ENCODE measurements around the gene HOXC9. TPM values are rescaled to one million over a fixed set of nuclear protein-coding genes. Genes with fewer than 3 reads are reported as not detected.

Gene HOXC9
- total RNA-seq, 1 donor = not detected

DNA sequence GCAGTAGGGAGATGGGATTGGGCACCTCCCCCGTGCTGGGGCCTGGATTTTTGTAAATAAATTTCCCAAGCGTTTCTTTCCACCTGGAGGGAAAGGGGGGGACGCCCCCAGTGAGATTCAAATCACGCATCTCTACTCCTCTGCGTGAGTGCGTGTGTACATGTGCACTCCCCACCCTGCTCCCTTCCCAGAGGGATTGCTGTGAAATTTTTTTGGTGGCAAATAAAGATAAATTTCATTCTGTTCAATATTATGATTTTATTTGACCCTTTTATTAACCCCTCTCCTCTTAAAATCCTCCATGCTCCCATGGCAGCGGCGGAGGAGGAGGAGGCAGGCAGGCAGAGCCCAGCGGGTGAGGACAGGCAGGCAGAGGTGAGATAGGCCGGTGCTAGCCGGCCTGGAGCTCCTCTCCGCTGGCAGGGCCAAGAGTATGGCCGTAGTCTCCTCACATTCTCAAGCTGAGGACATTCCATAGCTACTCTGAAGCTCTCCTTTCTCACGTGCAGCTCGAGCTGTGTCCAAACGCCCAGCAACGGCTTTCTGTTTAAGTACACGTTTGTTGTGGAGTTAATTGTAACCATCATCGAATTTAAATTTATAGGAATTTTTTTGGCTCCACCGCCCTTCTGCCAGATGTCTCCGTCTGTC is 23.7 kb upstream of the HOXC9 start:
- TF ChIP-seq, protein P1, sequence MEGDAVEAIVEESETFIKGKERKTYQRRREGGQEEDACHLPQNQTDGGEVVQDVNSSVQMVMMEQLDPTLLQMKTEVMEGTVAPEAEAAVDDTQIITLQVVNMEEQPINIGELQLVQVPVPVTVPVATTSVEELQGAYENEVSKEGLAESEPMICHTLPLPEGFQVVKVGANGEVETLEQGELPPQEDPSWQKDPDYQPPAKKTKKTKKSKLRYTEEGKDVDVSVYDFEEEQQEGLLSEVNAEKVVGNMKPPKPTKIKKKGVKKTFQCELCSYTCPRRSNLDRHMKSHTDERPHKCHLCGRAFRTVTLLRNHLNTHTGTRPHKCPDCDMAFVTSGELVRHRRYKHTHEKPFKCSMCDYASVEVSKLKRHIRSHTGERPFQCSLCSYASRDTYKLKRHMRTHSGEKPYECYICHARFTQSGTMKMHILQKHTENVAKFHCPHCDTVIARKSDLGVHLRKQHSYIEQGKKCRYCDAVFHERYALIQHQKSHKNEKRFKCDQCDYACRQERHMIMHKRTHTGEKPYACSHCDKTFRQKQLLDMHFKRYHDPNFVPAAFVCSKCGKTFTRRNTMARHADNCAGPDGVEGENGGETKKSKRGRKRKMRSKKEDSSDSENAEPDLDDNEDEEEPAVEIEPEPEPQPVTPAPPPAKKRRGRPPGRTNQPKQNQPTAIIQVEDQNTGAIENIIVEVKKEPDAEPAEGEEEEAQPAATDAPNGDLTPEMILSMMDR (IDR thresholded peaks at IDR 0.05; ENCODE audit: insufficient read depth, low read length) = no peak
- H3K4me3 ChIP-seq (ENCODE audit: low read depth, low read length) = no peak overlapping the region

DNA sequence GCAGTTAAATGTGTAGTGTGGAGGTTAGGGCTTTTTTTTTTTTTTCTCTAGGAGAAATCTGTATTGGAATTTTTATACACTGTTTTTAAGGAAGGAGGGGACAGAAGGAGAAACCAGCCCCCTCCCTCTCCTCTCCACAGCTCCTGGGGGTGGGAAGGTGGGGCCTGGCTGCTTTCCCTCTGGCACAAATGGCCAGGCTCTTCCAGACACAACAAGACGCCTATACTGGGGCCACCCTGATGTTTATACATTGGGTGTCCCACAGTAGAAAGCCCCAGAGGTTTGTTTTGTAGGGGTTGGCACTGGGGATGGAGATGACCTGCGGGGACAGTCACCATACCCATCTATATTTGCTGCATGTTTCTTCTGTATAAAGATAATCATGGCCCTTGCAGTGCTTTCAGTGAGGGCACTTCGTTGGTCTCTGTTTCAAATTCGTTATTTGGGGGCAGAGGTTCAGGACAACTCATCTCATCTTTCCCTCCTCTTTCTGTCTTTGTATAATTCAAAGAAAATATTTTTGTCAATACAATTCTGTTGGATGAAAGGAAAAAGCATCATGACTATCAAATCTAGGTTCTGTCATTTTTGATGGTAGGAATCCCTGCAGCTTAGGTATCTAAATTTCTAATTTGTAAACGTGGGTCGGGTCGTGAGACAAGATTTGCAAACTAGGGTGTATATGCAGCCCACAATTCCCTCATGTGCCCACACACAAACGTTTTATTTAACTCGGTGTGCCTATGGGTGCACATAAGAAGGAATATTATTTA is 23.0 kb upstream of the HOXC9 start:
- DNase-seq (ENCODE audit: low read depth) = no peak
- no peak overlapping the region for H3K4me3 ChIP-seq (ENCODE audit: low read depth, low read length)
- TF ChIP-seq, protein P1 (IDR thresholded peaks at IDR 0.05; ENCODE audit: insufficient read depth, low read length) = no peak

More for the DNA sequence above, 23.7 kb upstream of the HOXC9 start:
- DNase-seq (ENCODE audit: low read depth) = no peak

DNA sequence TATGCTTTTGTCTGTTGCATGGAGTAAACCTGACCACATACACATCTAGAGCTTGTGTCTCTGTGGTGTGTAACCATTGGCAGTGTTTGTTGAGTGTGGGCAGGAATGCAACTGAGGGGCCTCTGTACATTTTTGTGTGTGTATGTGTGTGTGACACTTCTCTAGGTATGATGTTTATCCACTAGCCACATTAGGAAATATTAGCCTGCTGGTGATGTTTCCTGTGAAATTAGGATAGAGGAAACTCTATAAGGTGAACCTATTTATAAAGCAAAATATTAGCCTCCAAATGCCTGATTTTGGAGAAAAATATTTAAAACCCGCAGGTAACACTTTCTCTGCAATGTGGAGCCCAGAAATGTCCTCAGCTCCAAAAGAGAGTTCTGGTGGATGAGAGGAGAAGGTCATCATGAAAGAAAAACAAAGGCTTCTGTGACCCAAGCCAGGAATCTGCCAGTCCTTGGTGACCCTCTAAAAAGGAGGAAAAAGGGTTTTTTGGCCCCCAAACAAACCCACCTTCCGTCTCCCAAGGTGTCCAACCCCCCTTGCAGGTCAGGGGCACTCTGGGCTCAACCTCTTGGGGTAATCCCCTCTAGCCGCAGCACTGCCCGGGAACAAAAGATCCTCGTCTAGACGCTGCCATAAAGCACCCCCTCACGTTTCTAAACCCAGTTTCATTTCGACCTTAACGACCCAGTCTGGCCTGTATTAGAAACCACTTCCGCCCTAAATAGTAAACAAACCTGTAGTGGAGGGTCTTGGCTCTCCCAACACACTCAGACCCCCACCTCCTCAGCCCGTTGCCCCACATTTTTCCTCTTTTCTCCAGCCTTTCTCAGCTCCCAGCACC is 22.1 kb upstream of the HOXC9 start:
- no peak for DNase-seq (ENCODE audit: low read depth)
- TF ChIP-seq, protein P1 (IDR thresholded peaks at IDR 0.05; ENCODE audit: insufficient read depth, low read length) = no peak
- H3K4me3 ChIP-seq (ENCODE audit: low read depth, low read length) = no peak overlapping the region

DNA sequence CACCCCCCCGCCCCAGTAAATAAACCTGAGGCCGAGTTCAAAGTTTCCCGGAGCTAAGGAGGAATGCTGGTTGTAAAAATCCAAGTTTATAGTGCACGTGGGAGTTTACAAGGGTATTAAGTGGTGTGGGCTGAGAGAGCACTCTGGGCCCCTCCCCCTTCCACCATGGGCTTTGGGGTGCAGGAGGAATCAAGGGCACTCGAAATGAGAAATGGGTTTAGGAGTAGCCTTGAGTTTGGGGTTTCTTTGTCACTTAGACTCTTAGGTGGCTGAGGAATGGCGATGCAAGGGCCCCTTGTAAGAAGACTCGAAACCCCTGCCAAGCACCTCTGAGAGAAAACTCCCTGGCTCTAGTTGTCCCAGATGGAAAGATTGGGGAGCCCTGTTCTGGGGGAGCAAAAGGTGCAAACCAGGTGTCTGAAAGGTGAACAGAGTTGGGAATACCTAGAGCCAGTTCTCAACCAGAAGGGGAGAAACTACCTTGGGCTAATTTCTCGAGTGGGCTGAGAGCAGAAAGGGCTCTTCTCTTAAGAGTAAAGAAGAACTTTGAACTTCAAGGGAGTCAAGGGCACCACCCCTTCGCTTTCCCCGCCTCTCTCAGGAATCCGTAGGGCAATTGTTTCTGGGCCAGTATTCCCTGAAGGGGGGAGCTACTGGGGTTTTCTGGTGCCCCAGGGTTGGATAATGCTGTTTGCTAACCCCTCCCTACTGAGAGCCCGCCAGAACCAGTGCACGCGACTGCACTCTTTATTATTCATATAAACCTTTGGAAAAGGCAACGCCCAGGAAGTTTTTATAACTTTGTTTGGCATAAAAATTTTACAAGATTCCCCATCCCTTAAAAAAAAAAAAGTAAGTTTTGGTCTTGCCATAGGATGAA is 21.2 kb upstream of the HOXC9 start:
- DNase-seq (ENCODE audit: low read depth) = no peak
- no peak overlapping the region for H3K4me3 ChIP-seq (ENCODE audit: low read depth, low read length)
- TF ChIP-seq, protein P1 (IDR thresholded peaks at IDR 0.05; ENCODE audit: insufficient read depth, low read length) = no peak

DNA sequence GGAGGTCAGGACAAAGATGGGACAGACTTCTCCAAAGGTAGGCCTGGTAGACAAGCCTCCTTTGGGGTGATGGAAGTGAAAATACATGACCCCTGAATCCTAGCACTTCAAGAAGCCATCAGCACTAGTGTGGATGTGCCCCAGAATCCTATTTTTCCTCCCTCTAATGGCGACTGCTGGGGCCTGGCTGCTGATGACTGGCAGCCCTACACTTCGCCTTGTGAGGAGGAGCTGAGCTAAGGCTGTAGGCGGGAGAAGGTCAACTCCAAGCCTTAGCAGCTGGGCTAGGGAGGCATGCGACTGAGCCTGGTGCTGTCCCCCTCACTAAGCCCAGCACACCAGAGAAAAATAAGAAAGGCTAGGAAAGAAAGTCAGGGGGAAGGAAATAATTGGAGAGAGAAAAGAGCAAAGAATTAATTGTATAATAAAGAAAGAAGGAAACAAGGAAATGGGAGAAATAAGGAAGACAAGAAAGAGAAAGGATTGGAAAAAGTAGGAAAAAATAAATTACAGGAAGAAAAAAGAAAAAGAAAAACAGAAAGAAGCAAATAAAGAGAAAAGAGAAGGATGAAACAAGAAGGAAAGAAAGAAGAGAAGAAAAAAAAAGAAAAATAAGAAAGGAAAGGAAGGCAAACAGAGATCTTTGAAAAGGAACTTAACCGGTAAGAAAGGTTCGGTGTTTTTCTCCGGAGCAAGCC is 19.7 kb upstream of the HOXC9 start:
- no peak overlapping the region for H3K4me3 ChIP-seq (ENCODE audit: low read depth, low read length)
- DNase-seq (ENCODE audit: low read depth) = no peak
- TF ChIP-seq, protein P1 (IDR thresholded peaks at IDR 0.05; ENCODE audit: insufficient read depth, low read length) = no peak

All from fibroblast of the aortic adventitia (primary cell).